ENCODE measurements around the gene TNFRSF4.

Gene TNFRSF4

GRCh38 chr1:1217621-1218523 lies 3.9 kb upstream of the TNFRSF4 start:
- DNase-seq (ENCODE audit: low read depth): peak; percentile 49

- DNase-seq (ENCODE audit: low read depth): peak; percentile 67
Measured at GRCh38 chr1:1216770-1217620, 3.0 kb upstream of the TNFRSF4 start.

GRCh38 chr1:1215881-1216605 lies 2.1 kb upstream of the TNFRSF4 start:
- no peak for DNase-seq (ENCODE audit: low read depth)

GRCh38 chr1:1215080-1215676 lies 1.2 kb upstream of the TNFRSF4 start:
- peak; percentile 48 for DNase-seq (ENCODE audit: low read depth)

- no peak for DNase-seq (ENCODE audit: low read depth)
Measured at GRCh38 chr1:1212780-1213344, 1.1 kb downstream of the TNFRSF4 start.

- DNase-seq (ENCODE audit: low read depth): peak; percentile 1
Measured at GRCh38 chr1:1211541-1212441, 2.2 kb downstream of the TNFRSF4 start.

- no peak for DNase-seq (ENCODE audit: low read depth)
Measured at GRCh38 chr1:1210726-1211540, 3.0 kb downstream of the TNFRSF4 start.

- DNase-seq (ENCODE audit: low read depth): no peak
Measured at GRCh38 chr1:1208713-1209433, 5.1 kb downstream of the TNFRSF4 start.

GRCh38 chr1:1207571-1207892 lies 6.4 kb downstream of the TNFRSF4 start:
- DNase-seq (ENCODE audit: low read depth): no peak

- DNase-seq (ENCODE audit: low read depth): no peak
Measured at GRCh38 chr1:1206966-1207531, 6.9 kb downstream of the TNFRSF4 start.

- peak; percentile 47 for DNase-seq (ENCODE audit: low read depth)
Measured at GRCh38 chr1:1206376-1206965, 7.5 kb downstream of the TNFRSF4 start, which contains the start of gene TNFRSF18. Gene TNFRSF18 (minus strand): TSS chr1:1206592. CDS start chr1:1206571, 21 bp downstream.

- no peak for DNase-seq (ENCODE audit: low read depth)
Measured at GRCh38 chr1:1205769-1206375, 8.1 kb downstream of the TNFRSF4 start.

- no peak for DNase-seq (ENCODE audit: low read depth)
Measured at GRCh38 chr1:1204998-1205768, 8.8 kb downstream of the TNFRSF4 start.

- DNase-seq (ENCODE audit: low read depth): no peak
Measured at GRCh38 chr1:1204425-1204920, 9.5 kb downstream of the TNFRSF4 start.

GRCh38 chr1:1203561-1204424 lies 10.2 kb downstream of the TNFRSF4 start:
- no peak for DNase-seq (ENCODE audit: low read depth)
